Kidney (tissue), 14 donors: ENCODE results near the gene KCNAB2. TPM values are rescaled to one million over a fixed set of nuclear protein-coding genes. Genes with fewer than 3 reads are reported as not detected.

Source experiments
- DNase-seq, 5 donors: peaks; one replicate each; pipeline ENCODE4 v3.0.0-alpha.2; 2013 to 2020
- FAIRE-seq: peaks from 2 replicates; lab custom pipeline; 2012; peaks lifted over from hg19 to GRCh38; lab: Jason Lieb, UNC
- H3K27ac ChIP-seq, 2 donors: one replicate each; pipeline ENCODE4 v1.7.0; 2013; ENCODE audit warnings: low read depth in 2 of 2, low read length in 2 of 2, inconsistent platforms in 1 of 2
- H3K27me3 ChIP-seq: one replicate; pipeline ENCODE4 v1.7.1; 2013; ENCODE audit warnings: low read length, inconsistent platforms; ENCODE audit not compliant: control insufficient read depth, insufficient read depth
- H3K36me3 ChIP-seq, 3 donors: one replicate each; pipeline versions ENCODE4 v1.7.0 to v1.7.1; 2013; ENCODE audit warnings: low read length in 3 of 3, control low read depth in 1 of 3, inconsistent platforms in 1 of 3; ENCODE audit not compliant: insufficient read depth in 3 of 3, control insufficient read depth in 2 of 3
- H3K4me1 ChIP-seq, 3 donors: one replicate each; pipeline versions ENCODE4 v1.7.0 to v1.7.1; 2013; ENCODE audit warnings: low read length in 3 of 3, inconsistent platforms in 1 of 3, low read depth in 1 of 3; ENCODE audit not compliant: control insufficient read depth in 2 of 3, insufficient read depth in 2 of 3
- H3K4me3 ChIP-seq, 3 donors: one replicate each; pipeline versions ENCODE4 v1.7.0 to v1.8.1; 2013; ENCODE audit warnings: low read length in 3 of 3, control low read depth in 1 of 3, inconsistent platforms in 1 of 3
- H3K9ac ChIP-seq, 3 donors: one replicate each; pipeline versions ENCODE4 v1.7.0 to v1.7.1; 2013; ENCODE audit warnings: low read length in 3 of 3, control low read depth in 1 of 3, inconsistent platforms in 1 of 3
- H3K9me3 ChIP-seq, 3 donors: one replicate each; pipeline versions ENCODE4 v1.7.0 to v1.7.1; 2013; ENCODE audit warnings: low read length in 3 of 3, control low read depth in 1 of 3, inconsistent platforms in 1 of 3; ENCODE audit not compliant: control insufficient read depth in 2 of 3, insufficient read depth in 1 of 3
- CTCF ChIP-seq: IDR thresholded peaks from 3 replicates; pipeline ENCODE4 v1.5.1; 2012; ENCODE audit warnings: mild to moderate bottlenecking, moderate library complexity, borderline replicate concordance; ENCODE audit not compliant: insufficient read depth; ENCODE audit errors: extremely low read depth
- intact Hi-C: fragments of 100-400 bp; cut with DNase I; formaldehyde crosslinking; loops from one replicate; pipeline ENCODE4 v1.11.1; 2022
- polyA plus RNA-seq: library from polyadenylated mRNA; stranded (reverse); fragments of 350-450 nt; fragmentation: Illumina TruSeq; extraction: RNeasy Lipid Tissue Mini Kit (QIAGEN cat#74804); gene quantifications from one replicate; pipeline ENCODE4 v1.2.3, GENCODE V29; 2014; ENCODE audit warnings: low read depth, low replicate concordance; ENCODE audit not compliant: insufficient read depth
- total RNA-seq: library from RNA; stranded (reverse); fragmentation: NEBNext Ultra II Directional; extraction: Animal tissue kit (Norgen Biotek cat#: 25700); gene quantifications from one replicate; pipeline ENCODE4 v1.2.1, GENCODE V29; 2021
- donor health status: control.
- donor health status: control.
- donor health status: control.
- donor health status: control.
- donor health status: control.
- donor health status: DM: yes; HTN: yes; CAD: no.
- donor health status: Normal renal cell carcinoma (clear cell type).

The KCNAB2 gene
- total and polyA plus RNA-seq, 2 donors from 2014 or later: 19.6 to 28.1 TPM

- no peak overlapping the region for H3K4me3 ChIP-seq
- peaks cover 0 to 3% (median 0%) of the 10 kb centered on the region in 3 donors for H3K36me3 ChIP-seq
- no peaks in the 10 kb centered on the region for H3K4me1 ChIP-seq
- H3K27ac ChIP-seq: no peak overlapping the region
- DNase-seq (no peak), FAIRE-seq (no peak)
- intact Hi-C loops: no loop called here
- no peak overlapping the region for H3K9ac ChIP-seq
- H3K9me3 ChIP-seq: no peaks in the 10 kb centered on the region
- TF ChIP-seq CTCF: no peak
- no peaks in the 10 kb centered on the region for H3K27me3 ChIP-seq
Observed at GRCh38 chr1:6090288-6090687, 44.6 kb downstream of the KCNAB2 start.

- Histone ChIP-seq H3K4me3 (no peak overlapping the region), H3K27ac (no peak overlapping the region), H3K36me3 (peaks cover 0 to 3% (median 0%) of the 10 kb centered on the region in 3 donors), H3K27me3 (no peaks in the 10 kb centered on the region), H3K9ac (no peak overlapping the region), H3K4me1 (no peaks in the 10 kb centered on the region), H3K9me3 (no peaks in the 10 kb centered on the region)
- DNase-seq: no peak
- intact Hi-C loops: no loop called here
- no peak for TF ChIP-seq CTCF
- no peak for FAIRE-seq
Observed at GRCh38 chr1:6090996-6091822, 45.5 kb downstream of the KCNAB2 start.

- no peak overlapping the region for H3K27ac ChIP-seq
- H3K27me3 ChIP-seq: no peaks in the 10 kb centered on the region
- no peak overlapping the region for H3K9ac ChIP-seq
- intact Hi-C loops: no loop called here
- H3K9me3 ChIP-seq: no peaks in the 10 kb centered on the region
- H3K4me3 ChIP-seq: no peak overlapping the region
- no peaks in the 10 kb centered on the region for H3K4me1 ChIP-seq
- FAIRE-seq: no peak
- TF ChIP-seq CTCF: no peak
- peaks cover 0 to 3% (median 0%) of the 10 kb centered on the region in 3 donors for H3K36me3 ChIP-seq
- no peak for DNase-seq
Observed at GRCh38 chr1:6091823-6092109, 46.1 kb downstream of the KCNAB2 start.
